Measurements from ENCODE around the gene KIF27.
"Not testable (repeated sequence)": the region's sequence is repeated elsewhere in the genome, so short reads cannot be mapped to it uniquely, and the experiment has no call there.

The KIF27 gene

DNA sequence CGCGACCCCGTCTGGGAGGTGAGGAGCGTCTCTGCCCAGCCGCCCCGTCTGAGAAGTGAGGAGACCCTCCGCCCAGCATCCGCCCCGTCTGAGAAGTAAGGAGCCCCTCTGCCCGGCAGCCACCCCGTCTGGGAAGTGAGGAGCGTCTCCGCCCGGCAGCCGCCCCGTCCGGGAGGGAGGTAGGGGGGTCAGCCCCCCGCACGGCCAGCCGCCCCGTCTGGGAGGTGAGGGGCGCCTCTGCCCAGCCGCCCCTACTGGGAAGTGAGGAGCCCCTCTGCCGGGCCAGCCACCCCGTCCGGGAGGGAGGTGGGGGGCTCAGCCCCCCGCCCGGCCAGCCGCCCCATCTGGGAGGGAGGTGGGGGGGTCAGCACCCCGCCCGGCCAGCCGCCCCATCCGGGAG, 117.3 kb downstream of the KIF27 start:
- not testable (repeated sequence) for DNase-seq

DNA sequence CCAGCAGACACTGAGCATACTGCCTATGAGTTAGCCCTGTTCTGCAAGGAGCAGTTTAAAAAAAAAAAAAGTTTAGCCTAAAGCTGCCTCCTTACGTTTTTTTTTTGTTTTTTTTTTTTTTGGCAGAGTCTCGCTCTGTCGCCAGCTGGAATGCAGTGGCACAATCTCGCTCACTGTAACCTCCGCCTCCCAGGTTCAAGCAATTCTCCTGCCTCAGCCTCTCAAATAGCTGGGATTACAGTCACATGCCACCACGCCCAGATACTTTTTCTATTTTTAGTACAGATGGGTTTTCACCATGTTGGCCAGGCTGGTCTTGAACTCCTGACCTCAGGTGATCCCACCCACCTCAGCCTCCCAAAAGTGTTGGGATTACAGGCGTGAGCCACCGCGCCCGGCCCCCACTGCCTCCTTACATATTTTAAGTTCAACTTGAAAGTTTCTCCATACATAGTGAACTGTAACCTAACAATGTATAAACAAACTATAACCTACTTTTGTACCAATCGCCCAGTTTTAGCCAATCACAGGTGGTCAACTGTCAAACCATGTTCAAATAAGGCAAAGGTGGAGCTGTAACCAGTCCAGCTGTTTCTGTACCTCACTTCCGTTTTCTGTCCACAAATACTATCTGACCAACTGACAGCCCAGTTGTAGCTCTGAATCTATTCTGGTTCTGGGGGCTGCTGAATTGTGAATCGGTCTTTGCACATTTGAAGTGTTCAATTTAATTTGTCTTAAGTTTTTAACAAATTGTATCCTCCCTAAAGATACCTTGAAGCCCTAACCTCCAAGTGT, 120.8 kb downstream of the KIF27 start:
- no peak for DNase-seq

DNA sequence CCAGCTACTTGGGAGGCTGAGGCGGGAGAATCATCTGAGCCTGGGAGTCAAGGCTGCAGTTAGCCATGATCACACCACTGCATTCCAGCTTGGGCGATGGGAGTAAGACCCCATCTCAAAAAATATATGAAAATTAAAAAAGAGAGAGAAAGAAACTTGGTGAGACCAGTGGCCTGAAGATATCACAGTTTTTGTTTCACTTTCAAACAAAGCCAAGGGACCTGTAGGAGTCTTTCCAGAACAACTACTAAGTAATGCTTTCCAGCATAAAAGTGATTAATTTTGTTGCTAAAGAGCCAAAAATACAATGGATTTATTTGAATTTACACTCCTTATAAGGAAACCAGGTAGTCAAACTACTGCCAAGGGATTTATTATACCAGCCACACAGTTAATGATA, 127.2 kb downstream of the KIF27 start:
- no peak for DNase-seq

DNA sequence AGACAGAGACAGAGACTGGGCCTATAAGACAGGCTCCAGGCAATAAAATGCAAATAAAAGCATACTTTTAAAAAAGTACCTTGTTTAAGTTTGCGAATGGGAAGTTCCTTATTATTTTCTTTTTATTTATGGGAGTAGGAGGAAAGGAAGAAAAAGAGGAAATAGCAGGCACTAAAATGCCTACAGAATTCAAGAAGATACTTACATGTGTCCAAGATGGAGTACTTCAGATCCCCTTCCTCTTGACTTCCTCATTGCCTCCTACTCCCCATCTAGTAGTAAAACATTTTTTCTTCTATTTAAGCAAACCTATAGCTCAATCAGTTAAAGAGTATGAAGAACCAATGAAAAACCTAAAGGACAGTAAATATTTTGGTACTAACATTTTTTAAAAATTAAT, 128.5 kb downstream of the KIF27 start:
- DNase-seq = no peak

All from fibroblast of skin of scalp (primary cell).